GM15510 (cell line): ENCODE measurements around the gene NRXN3.

ENCODE experiments used
- POLR2A ChIP-seq: IDR thresholded peaks from 3 replicates; pipeline ENCODE4 v1.6.1; 2011; ENCODE audit warnings: borderline replicate concordance; ENCODE audit not compliant: insufficient read length; ENCODE audit errors: extremely low read depth

The NRXN3 gene

GRCh38 chr14:79534703-79535353 is 1364.7 kb downstream of the NRXN3 start:
- TF ChIP-seq POLR2A, result no peak

- no peak for TF ChIP-seq POLR2A
These were observed 1370.2 kb downstream of the NRXN3 start for GRCh38 chr14:79540394-79540793.

- TF ChIP-seq POLR2A, result no peak
These were observed 1371.9 kb downstream of the NRXN3 start for GRCh38 chr14:79542121-79542520.

DNA sequence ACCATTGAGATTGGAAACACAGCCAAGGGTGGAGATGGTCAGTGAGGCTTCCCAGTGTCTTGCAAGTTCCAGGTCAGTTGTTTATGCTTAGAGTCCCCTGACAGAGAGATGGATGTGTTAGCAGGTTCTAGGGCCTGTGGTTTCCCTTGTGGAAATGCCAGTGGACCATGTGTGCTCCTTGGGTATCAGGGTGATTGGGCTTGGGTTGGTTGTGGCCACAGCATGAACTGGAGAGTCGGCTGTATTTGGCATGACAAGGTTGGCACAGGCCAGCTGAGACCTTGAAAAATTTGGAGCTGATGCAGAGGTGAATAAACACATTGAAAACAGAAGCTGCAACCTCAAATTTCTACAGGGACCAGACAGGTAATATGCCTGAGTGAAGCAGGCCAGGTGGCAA is 1373.2 kb downstream of the NRXN3 start:
- TF ChIP-seq POLR2A, result no peak

DNA sequence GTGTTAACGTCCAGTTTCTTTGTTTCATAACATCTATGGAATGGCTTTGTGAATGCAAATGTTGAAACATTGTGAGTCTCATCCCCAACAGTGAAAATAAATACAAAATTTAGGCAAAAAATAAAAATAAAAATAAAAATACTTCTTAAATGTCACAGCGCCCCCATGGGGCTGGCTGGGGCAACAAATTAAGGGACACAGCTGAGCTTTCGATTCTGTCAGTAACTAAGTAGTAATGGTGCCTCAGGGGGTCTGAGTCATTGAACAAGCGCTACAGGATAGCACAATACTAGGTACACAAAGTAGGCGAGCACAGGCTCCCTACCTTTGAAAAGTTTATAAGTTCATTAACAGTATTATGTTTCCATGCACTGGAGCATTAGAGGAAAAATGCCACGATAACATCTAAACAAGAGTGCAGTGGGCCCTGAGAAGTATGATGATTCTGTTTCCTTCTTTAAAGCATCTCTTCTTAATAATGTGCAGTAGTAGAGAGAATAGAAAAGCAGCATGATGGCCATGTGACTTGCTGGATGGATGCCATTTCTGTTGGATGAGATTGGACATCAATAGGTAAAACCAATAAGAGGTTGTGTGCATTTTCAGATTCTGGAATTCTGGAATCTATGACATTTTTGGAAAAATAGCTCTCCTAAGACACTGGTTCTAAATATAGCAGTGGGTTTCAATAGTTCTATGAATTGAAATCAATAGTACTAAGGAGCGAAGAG is 1374.0 kb downstream of the NRXN3 start:
- no peak for TF ChIP-seq POLR2A

- no peak for TF ChIP-seq POLR2A
These were observed 1374.5 kb downstream of the NRXN3 start for GRCh38 chr14:79544698-79545070.

GRCh38 chr14:79548836-79549235 is 1378.7 kb downstream of the NRXN3 start:
- TF ChIP-seq POLR2A, result no peak

GRCh38 chr14:79549515-79549914 is 1379.3 kb downstream of the NRXN3 start:
- no peak for TF ChIP-seq POLR2A

DNA sequence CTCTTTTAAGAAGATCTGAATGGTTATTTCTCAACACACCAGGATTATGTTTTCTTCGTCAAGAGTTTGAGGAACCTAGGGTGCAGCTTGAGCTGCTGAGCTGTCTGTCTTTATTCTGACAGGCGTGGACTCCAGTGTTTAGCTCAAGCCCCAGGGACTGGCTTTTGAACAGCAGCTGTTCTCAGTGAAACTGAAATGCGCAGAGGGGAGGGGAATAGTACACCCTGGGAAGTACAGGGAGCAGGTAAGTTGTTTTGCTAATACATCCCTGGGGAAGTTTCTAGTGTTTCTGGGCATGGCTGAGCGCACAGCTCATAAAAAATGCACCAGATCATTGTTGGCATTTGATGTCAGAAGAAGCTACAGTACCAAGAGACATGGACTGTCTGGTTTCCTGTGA is 1381.3 kb downstream of the NRXN3 start:
- TF ChIP-seq POLR2A, result no peak

DNA sequence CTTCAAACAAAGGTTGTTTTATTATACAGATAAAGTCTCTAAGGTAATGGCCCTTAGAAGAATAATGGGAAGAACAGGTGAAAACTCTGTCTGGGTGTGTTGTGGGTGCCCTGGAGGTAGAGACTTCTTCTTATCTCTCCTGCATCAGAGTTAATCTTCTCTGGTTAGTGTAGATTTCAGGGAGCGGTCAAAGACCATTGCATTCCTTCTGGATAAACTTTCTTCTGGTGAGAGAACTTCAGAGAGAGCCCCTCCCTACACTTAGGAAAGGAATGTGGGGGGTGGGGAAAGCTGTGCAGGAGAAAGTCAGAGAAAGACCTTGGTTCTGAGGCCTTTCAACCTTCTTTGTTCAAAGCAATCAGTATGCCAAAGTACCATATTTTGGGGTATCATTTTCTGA is 1382.6 kb downstream of the NRXN3 start:
- TF ChIP-seq POLR2A, result no peak

DNA sequence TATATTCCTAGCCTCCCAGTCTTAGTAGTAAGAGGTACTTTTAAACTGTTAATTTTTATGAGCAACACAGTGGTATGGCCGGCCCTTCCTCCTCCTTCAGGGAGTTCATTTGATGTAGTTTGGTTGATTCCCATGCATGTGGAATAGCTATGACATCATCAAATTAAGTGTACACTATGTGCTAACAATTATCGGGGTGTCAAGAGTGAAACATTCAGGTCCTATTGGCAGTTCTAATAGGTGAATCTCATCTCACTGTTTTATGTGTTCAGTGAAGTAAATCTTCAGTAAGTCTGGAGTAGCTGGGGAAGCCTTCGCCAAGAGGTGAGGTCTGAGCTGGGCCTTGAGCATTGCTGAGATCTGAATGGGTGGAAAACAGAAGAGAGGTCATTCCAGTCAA is 1384.6 kb downstream of the NRXN3 start:
- no peak for TF ChIP-seq POLR2A

DNA sequence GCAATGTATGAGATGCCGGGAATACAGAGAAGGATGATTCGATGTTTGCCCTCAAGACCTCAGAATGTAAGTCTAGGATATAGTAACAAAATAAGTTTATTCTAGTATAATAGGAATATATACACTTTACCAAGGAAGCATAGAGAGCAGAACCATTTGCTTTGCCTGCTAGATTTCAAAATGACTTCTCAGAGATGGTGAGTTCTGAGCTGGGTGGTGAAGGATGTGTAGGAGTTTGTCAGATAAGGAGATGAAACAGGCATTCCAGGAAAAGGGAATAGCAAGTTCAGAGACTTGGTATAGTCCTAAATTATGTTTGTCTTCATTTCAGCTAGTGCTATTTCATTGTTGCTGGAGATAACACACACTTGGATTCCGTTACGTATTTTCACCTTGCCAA is 1385.3 kb downstream of the NRXN3 start:
- TF ChIP-seq POLR2A, result no peak

DNA sequence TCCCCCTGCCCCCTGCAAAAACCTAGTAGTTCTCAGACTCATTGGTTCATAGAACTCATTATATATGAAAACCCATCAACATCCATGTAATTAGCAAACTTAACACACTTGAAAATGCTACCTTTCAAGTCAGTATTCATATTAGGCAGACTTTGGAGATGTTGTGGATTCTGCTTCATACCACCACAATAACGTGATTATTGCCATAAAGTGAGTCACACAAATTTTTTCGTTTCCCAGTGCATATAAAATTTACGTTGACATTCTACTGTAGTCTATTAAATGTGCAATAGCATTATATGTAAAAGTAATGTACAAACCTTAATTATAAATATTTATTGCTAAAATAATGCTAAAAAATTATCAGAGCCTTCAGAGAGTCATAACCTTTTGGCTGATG is 1387.1 kb downstream of the NRXN3 start:
- TF ChIP-seq POLR2A, result no peak

DNA sequence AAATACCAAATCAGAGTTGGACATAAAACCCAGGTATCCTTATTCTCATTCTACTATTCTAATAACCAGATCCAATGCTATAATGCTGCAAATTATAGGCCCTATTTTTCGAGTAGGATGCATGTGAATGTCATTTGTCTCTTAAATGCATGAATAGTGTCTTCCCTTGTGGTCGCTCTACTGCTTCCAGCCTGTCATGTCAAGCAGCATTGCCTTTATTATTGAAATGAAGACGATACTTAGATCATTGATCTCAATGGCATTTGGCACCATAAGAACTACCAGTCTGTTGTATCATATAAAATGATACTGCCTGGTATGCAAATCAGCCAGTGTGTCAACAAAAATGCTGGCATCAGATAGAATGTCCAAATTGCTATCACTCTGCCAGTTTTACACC is 1392.0 kb downstream of the NRXN3 start:
- TF ChIP-seq POLR2A, result no peak

- TF ChIP-seq POLR2A, result no peak
These were observed 1394.2 kb downstream of the NRXN3 start for GRCh38 chr14:79564371-79564770.

- no peak for TF ChIP-seq POLR2A
These were observed 1397.1 kb downstream of the NRXN3 start for GRCh38 chr14:79567306-79567705.

DNA sequence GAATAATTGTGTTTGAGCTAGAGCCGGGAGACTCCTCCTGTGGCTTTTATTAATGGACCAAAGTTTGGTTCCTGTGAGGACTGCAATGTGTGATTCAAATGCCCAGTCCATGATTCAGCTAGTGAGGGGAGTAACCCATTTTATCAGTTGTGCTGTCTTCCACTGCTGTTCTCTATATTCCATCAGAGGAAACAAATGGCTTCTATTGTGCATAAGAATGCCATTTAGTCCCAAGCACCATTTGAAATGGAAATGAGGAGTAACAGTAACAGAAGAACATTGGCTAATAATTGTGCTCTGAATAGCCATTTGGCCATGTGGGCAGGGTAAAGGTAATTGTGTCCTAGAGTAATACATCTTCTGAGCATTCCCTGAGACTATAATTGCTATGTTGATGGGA is 1398.4 kb downstream of the NRXN3 start:
- TF ChIP-seq POLR2A, result no peak

DNA sequence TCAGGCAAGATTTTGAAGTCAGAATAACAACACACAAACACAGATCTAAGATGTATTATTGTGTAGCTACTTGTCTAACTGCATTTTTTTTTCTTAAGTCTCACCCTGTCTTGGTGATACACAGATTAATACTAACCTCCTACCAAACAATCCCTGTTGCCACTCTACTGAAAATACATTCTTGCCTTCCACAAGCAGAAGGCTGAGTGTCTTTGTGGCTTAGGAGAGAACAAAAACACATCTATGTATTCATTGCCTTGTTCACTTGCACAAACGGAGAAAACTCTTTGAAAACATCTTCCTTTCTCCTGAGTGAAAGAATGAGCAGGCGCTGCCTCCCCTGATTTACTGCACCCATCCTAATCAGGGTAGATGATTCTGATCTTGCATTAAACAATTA is 1398.9 kb downstream of the NRXN3 start:
- no peak for TF ChIP-seq POLR2A

- no peak for TF ChIP-seq POLR2A
These were observed 1400.5 kb downstream of the NRXN3 start for GRCh38 chr14:79570648-79571047.
